ENCODE results near the gene SMURF2.
"Not testable (repeated sequence)": the region's sequence is repeated elsewhere in the genome, so short reads cannot be mapped to it uniquely, and the experiment has no call there.

SMURF2 gene

GRCh38 chr17:64615028-64615677 is 47.0 kb downstream of the SMURF2 start:
- no peak overlapping the region for H3K27ac ChIP-seq
- H3K79me2 ChIP-seq: peaks cover 11% of the 10 kb centered on the region

GRCh38 chr17:64614266-64615027 is 47.7 kb downstream of the SMURF2 start:
- peaks cover 11% of the 10 kb centered on the region for H3K79me2 ChIP-seq

More at GRCh38 chr17:64615028-64615677, 47.0 kb downstream of the SMURF2 start:
- Histone ChIP-seq H2AFZ (no peak overlapping the region), H3K4me3 (ENCODE audit: low read depth, low read length) (no peak overlapping the region), H3K4me1 (peaks cover 19% of the 10 kb centered on the region), H3K9me3 (ENCODE audit: control insufficient read depth, low read length) (no peaks in the 10 kb centered on the region), H3K9ac (no peak overlapping the region), H3K36me3 (ENCODE audit: control insufficient read depth, insufficient read depth, low read length) (no peaks in the 10 kb centered on the region), H3K27me3 (ENCODE audit: control insufficient read depth, insufficient read depth, low read length) (no peaks in the 10 kb centered on the region), H3K4me2 (ENCODE audit: low read length) (no peak overlapping the region)
- no peak for TF ChIP-seq CTCF (IDR thresholded peaks at IDR 0.05)

GRCh38 chr17:64611369-64611768 is 50.7 kb downstream of the SMURF2 start:
- Histone ChIP-seq H2AFZ (no peak overlapping the region), H3K9me3 (ENCODE audit: control insufficient read depth, low read length) (no peaks in the 10 kb centered on the region), H3K4me1 (peaks cover 16% of the 10 kb centered on the region), H3K36me3 (ENCODE audit: control insufficient read depth, insufficient read depth, low read length) (no peaks in the 10 kb centered on the region), H3K27ac (peak overlapping the region; percentile 0), H3K4me2 (ENCODE audit: low read length) (no peak overlapping the region), H3K27me3 (ENCODE audit: control insufficient read depth, insufficient read depth, low read length) (no peaks in the 10 kb centered on the region), H3K79me2 (peaks cover 21% of the 10 kb centered on the region), H3K9ac (no peak overlapping the region), H3K4me3 (ENCODE audit: low read depth, low read length) (no peak overlapping the region)
- no peak for TF ChIP-seq CTCF (IDR thresholded peaks at IDR 0.05)

More at GRCh38 chr17:64614266-64615027, 47.7 kb downstream of the SMURF2 start:
- Histone ChIP-seq H3K9ac (no peak overlapping the region), H3K4me1 (peaks cover 13% of the 10 kb centered on the region), H3K27me3 (ENCODE audit: control insufficient read depth, insufficient read depth, low read length) (no peaks in the 10 kb centered on the region), H3K4me3 (ENCODE audit: low read depth, low read length) (no peak overlapping the region), H2AFZ (no peak overlapping the region), H3K36me3 (ENCODE audit: control insufficient read depth, insufficient read depth, low read length) (no peaks in the 10 kb centered on the region), H3K4me2 (ENCODE audit: low read length) (no peak overlapping the region), H3K27ac (no peak overlapping the region), H3K9me3 (ENCODE audit: control insufficient read depth, low read length) (no peaks in the 10 kb centered on the region)
- TF ChIP-seq CTCF (IDR thresholded peaks at IDR 0.05): no peak

GRCh38 chr17:64610244-64610643 is 51.9 kb downstream of the SMURF2 start:
- H3K4me3 ChIP-seq (ENCODE audit: low read depth, low read length); H3K9ac ChIP-seq; H3K4me2 ChIP-seq (ENCODE audit: low read length); H3K9me3 ChIP-seq (ENCODE audit: control insufficient read depth, low read length); H3K27ac ChIP-seq; H2AFZ ChIP-seq; H3K36me3 ChIP-seq (ENCODE audit: control insufficient read depth, insufficient read depth, low read length); H3K27me3 ChIP-seq (ENCODE audit: control insufficient read depth, insufficient read depth, low read length): not testable (repeated sequence)
- Histone ChIP-seq H3K4me1 (peaks cover 18% of the 10 kb centered on the region), H3K79me2 (peaks cover 21% of the 10 kb centered on the region)

- no peak overlapping the region for H3K4me2 ChIP-seq (ENCODE audit: low read length)
- H3K4me1 ChIP-seq: peaks cover 18% of the 10 kb centered on the region
- no peak overlapping the region for H3K27ac ChIP-seq
- H3K9me3 ChIP-seq (ENCODE audit: control insufficient read depth, low read length): no peaks in the 10 kb centered on the region
- no peak overlapping the region for H2AFZ ChIP-seq
- H3K36me3 ChIP-seq (ENCODE audit: control insufficient read depth, insufficient read depth, low read length): no peaks in the 10 kb centered on the region
- H3K4me3 ChIP-seq (ENCODE audit: low read depth, low read length): no peak overlapping the region
- peaks cover 28% of the 10 kb centered on the region for H3K79me2 ChIP-seq
- H3K27me3 ChIP-seq (ENCODE audit: control insufficient read depth, insufficient read depth, low read length): no peaks in the 10 kb centered on the region
- H3K9ac ChIP-seq: no peak overlapping the region
- TF ChIP-seq CTCF (IDR thresholded peaks at IDR 0.05): no peak
These were observed 53.5 kb downstream of the SMURF2 start for GRCh38 chr17:64608571-64608981.

All from parathyroid adenoma (tissue), 2 donors.